Mesangial cell (primary cell): ENCODE measurements around the gene IKZF1. TPM values are rescaled to one million over a fixed set of nuclear protein-coding genes. Genes with fewer than 3 reads are reported as not detected.

Experiments
- total RNA-seq: library from RNA; depleted of rRNA; stranded (reverse); fragments of >200 nt; gene quantifications from 2 replicates; pipeline ENCODE4 v1.2.3, GENCODE V29; 2015

The IKZF1 gene
- under 0.01 TPM in 1 of 2 replicates, not detected in the other for total RNA-seq

GRCh38 chr7:50304129-50304910 lies at the start of gene IKZF1:
Gene IKZF1 (plus strand): TSS chr7:50304716. CDS start chr7:50319062, 14,346 bp downstream.

GRCh38 chr7:50449881-50450589 lies 145.5 kb downstream of the IKZF1 start, which contains the start of gene FIGNL1:
Gene FIGNL1 (minus strand): TSS chr7:50450350. CDS start chr7:50447287, 3,063 bp downstream.

Other genes with a start within 250 kb of the IKZF1 start
- gene ZPBP, start 211.5 kb upstream of the IKZF1 start, total RNA-seq: not detected in 2 replicates
- 4.2 and 32.3 TPM in 2 replicates for gene FIGNL1, start 145.6 kb downstream of the IKZF1 start, total RNA-seq